T-helper 1 cell treated with Interleukin-12 subunit alpha and Interleukin-12 subunit beta and Interleukin-4 antibody, amounts not matched to agents 30 μg/mL and 1 μg/mL, for 36 hours (primary cell): ENCODE measurements around the gene PCED1B.
A peak's percentile ranks its signal among the peaks of the same experiment; 100 is the strongest.
"Not testable (repeated sequence)": the region's sequence is repeated elsewhere in the genome, so short reads cannot be mapped to it uniquely, and the experiment has no call there.

Source experiments
- H3K27ac Mint-ChIP-seq: one replicate; pipeline ENCODE4 v1.8.0; 2021; ENCODE audit warnings: mild to moderate bottlenecking, mixed read lengths
- H3K27me3 Mint-ChIP-seq: one replicate; pipeline ENCODE4 v1.8.0; 2021; ENCODE audit warnings: low read depth, mixed read lengths
- H3K36me3 Mint-ChIP-seq: one replicate; pipeline ENCODE4 v1.8.0; 2021; ENCODE audit warnings: low read depth, mixed read lengths
- H3K4me1 Mint-ChIP-seq: one replicate; pipeline ENCODE4 v1.8.0; 2021; ENCODE audit warnings: low read depth, mixed read lengths
- H3K4me3 Mint-ChIP-seq: one replicate; pipeline ENCODE4 v1.8.0; 2021; ENCODE audit warnings: mild to moderate bottlenecking, moderate library complexity, mixed read lengths
- H3K9me3 Mint-ChIP-seq: one replicate; pipeline ENCODE4 v1.8.0; 2021; ENCODE audit warnings: mixed read lengths

Gene PCED1B

GRCh38 chr12:47269916-47270315 is 190.5 kb downstream of the PCED1B start:
- peaks cover 47% of the 10 kb centered on the region for H3K4me1 Mint-ChIP-seq
- no peak overlapping the region for H3K27ac Mint-ChIP-seq
- no peak overlapping the region for H3K4me3 Mint-ChIP-seq

GRCh38 chr12:47270782-47271664 is 191.6 kb downstream of the PCED1B start:
- Mint-ChIP-seq H3K9me3 (peaks cover 4% of the 10 kb centered on the region), H3K27me3 (no peaks in the 10 kb centered on the region), H3K4me1 (peaks cover 54% of the 10 kb centered on the region)

More at GRCh38 chr12:47269916-47270315, 190.5 kb downstream of the PCED1B start:
- H3K27me3 Mint-ChIP-seq, result no peaks in the 10 kb centered on the region
- H3K9me3 Mint-ChIP-seq, result peaks cover 4% of the 10 kb centered on the region
- peaks cover 9% of the 10 kb centered on the region for H3K36me3 Mint-ChIP-seq

GRCh38 chr12:47271800-47272239 is 192.4 kb downstream of the PCED1B start:
- Mint-ChIP-seq H3K4me3 (no peak overlapping the region), H3K9me3 (peaks cover 4% of the 10 kb centered on the region), H3K4me1 (peaks cover 62% of the 10 kb centered on the region), H3K27ac (no peak overlapping the region), H3K36me3 (peaks cover 5% of the 10 kb centered on the region), H3K27me3 (no peaks in the 10 kb centered on the region)

More at GRCh38 chr12:47270782-47271664, 191.6 kb downstream of the PCED1B start:
- Mint-ChIP-seq H3K36me3 (peaks cover 5% of the 10 kb centered on the region), H3K27ac (peak overlapping the region; percentile 16), H3K4me3 (no peak overlapping the region)

GRCh38 chr12:47272412-47273190 is 193.2 kb downstream of the PCED1B start:
- Mint-ChIP-seq H3K4me1 (peaks cover 67% of the 10 kb centered on the region), H3K27me3 (no peaks in the 10 kb centered on the region), H3K36me3 (peaks cover 5% of the 10 kb centered on the region), H3K27ac (no peak overlapping the region), H3K9me3 (peaks cover 4% of the 10 kb centered on the region), H3K4me3 (no peak overlapping the region)

- Mint-ChIP-seq H3K27me3 (no peaks in the 10 kb centered on the region), H3K4me3 (no peak overlapping the region), H3K36me3 (peaks cover 7% of the 10 kb centered on the region), H3K9me3 (peaks cover 4% of the 10 kb centered on the region), H3K4me1 (peaks cover 70% of the 10 kb centered on the region), H3K27ac (no peak overlapping the region)
Observed at GRCh38 chr12:47273191-47273626, 193.8 kb downstream of the PCED1B start.

- Mint-ChIP-seq H3K27me3 (no peaks in the 10 kb centered on the region), H3K4me3 (no peak overlapping the region), H3K27ac (no peak overlapping the region), H3K4me1 (peaks cover 59% of the 10 kb centered on the region), H3K36me3 (peaks cover 2% of the 10 kb centered on the region), H3K9me3 (no peaks in the 10 kb centered on the region)
Observed at GRCh38 chr12:47274760-47275159, 195.3 kb downstream of the PCED1B start.

- Mint-ChIP-seq H3K27ac (peak overlapping the region; percentile 75), H3K9me3 (no peaks in the 10 kb centered on the region), H3K36me3 (peaks cover 2% of the 10 kb centered on the region), H3K4me3 (peak overlapping the region; percentile 61), H3K4me1 (peaks cover 46% of the 10 kb centered on the region), H3K27me3 (no peaks in the 10 kb centered on the region)
Observed at GRCh38 chr12:47276253-47276620, 196.8 kb downstream of the PCED1B start.

- Mint-ChIP-seq H3K4me3 (peak overlapping the region; percentile 61), H3K27me3 (no peaks in the 10 kb centered on the region), H3K36me3 (peaks cover 4% of the 10 kb centered on the region), H3K27ac (peak overlapping the region; percentile 75), H3K9me3 (no peaks in the 10 kb centered on the region), H3K4me1 (peaks cover 48% of the 10 kb centered on the region)
Observed at GRCh38 chr12:47276621-47277309, 197.3 kb downstream of the PCED1B start.

- H3K9me3 Mint-ChIP-seq, result no peaks in the 10 kb centered on the region
- H3K4me1 Mint-ChIP-seq, result peaks cover 45% of the 10 kb centered on the region
- H3K27ac Mint-ChIP-seq, result peak overlapping the region; percentile 75
- no peak overlapping the region for H3K4me3 Mint-ChIP-seq
- H3K27me3 Mint-ChIP-seq, result no peaks in the 10 kb centered on the region
- peaks cover 7% of the 10 kb centered on the region for H3K36me3 Mint-ChIP-seq
Observed at GRCh38 chr12:47277972-47278448, 198.6 kb downstream of the PCED1B start.

- not testable (repeated sequence) for H3K27me3 Mint-ChIP-seq, H3K9me3 Mint-ChIP-seq, H3K36me3 Mint-ChIP-seq, H3K4me3 Mint-ChIP-seq, H3K27ac Mint-ChIP-seq
- peaks cover 38% of the 10 kb centered on the region for H3K4me1 Mint-ChIP-seq
Observed at GRCh38 chr12:47279758-47280157, 200.3 kb downstream of the PCED1B start.

- Mint-ChIP-seq H3K36me3 (peaks cover 7% of the 10 kb centered on the region), H3K27ac (no peak overlapping the region), H3K9me3 (no peaks in the 10 kb centered on the region), H3K4me3 (no peak overlapping the region), H3K4me1 (peaks cover 30% of the 10 kb centered on the region), H3K27me3 (no peaks in the 10 kb centered on the region)
Observed at GRCh38 chr12:47280543-47281300, 201.3 kb downstream of the PCED1B start.

- Mint-ChIP-seq H3K9me3 (no peaks in the 10 kb centered on the region), H3K27me3 (no peaks in the 10 kb centered on the region), H3K4me1 (peaks cover 21% of the 10 kb centered on the region), H3K27ac (no peak overlapping the region), H3K36me3 (peaks cover 7% of the 10 kb centered on the region), H3K4me3 (no peak overlapping the region)
Observed at GRCh38 chr12:47281667-47282171, 202.3 kb downstream of the PCED1B start.

- peaks cover 7% of the 10 kb centered on the region for H3K36me3 Mint-ChIP-seq
- H3K27me3 Mint-ChIP-seq, result no peaks in the 10 kb centered on the region
- H3K9me3 Mint-ChIP-seq, result no peaks in the 10 kb centered on the region
- peaks cover 17% of the 10 kb centered on the region for H3K4me1 Mint-ChIP-seq
- H3K27ac Mint-ChIP-seq, result no peak overlapping the region
- no peak overlapping the region for H3K4me3 Mint-ChIP-seq
Observed at GRCh38 chr12:47282206-47282605, 202.8 kb downstream of the PCED1B start.
